B cell (primary cell): ENCODE measurements around the gene C3orf22. TPM values are rescaled to one million over a fixed set of nuclear protein-coding genes. Genes with fewer than 3 reads are reported as not detected.

Experiments
- ATAC-seq: fragments of 200-7000 bp; cut with Tn5 transposase; one replicate; pipeline ENCODE4 v1.10.0; 2021; ENCODE audit warnings: low read depth, mild to moderate bottlenecking, moderate number of reproducible peaks, moderate library complexity
- CTCF ChIA-PET: fragments of 350-600 bp; sonication (Branson Sonifier 250); formaldehyde crosslinking; loops from one replicate; lab custom pipeline; 2021; ENCODE audit warnings: antibody characterized with exemption, inconsistent platforms; lab: Charles Lee
- POLR2A ChIA-PET: fragments of 350-600 bp; sonication (Branson Sonifier 250); formaldehyde crosslinking; loops from one replicate; lab custom pipeline; 2021; ENCODE audit warnings: antibody characterized with exemption; lab: Charles Lee
- DNase-seq: peaks from one replicate; pipeline ENCODE4 v3.0.0; 2013
- H2AFZ ChIP-seq: 2 replicates; pipeline ENCODE4 v1.6.1; 2012; ENCODE audit warnings: mild to moderate bottlenecking, low read depth, low read length; ENCODE audit not compliant: insufficient read depth, poor library complexity, severe bottlenecking
- H3K27ac ChIP-seq, 2 donors: 1 replicate in 1 of 2; 2 replicates in 1 of 2; pipeline ENCODE4 v1.5.1; 2012 to 2013; ENCODE audit warnings: low read length in 2 of 2, mild to moderate bottlenecking in 2 of 2, moderate library complexity in 1 of 2
- H3K27me3 ChIP-seq, 4 experiments: fragments of 200-600 bp in 1 of 4; sonication (generic) in 1 of 4; replicated peaks in 1 of 4; 1 replicate in 2 of 4; 2 replicates in 2 of 4; pipeline versions ENCODE4 v1.6.1 to v1.7.0; 2013 to 2016; ENCODE audit warnings: low read length in 3 of 4, mild to moderate bottlenecking in 2 of 4, mixed read lengths in 1 of 4, moderate library complexity in 1 of 4; ENCODE audit not compliant: insufficient read depth in 4 of 4, control insufficient read depth in 3 of 4; ENCODE audit errors: control extremely low read depth in 1 of 4
- H3K36me3 ChIP-seq, 2 experiments: replicated peaks in 1 of 2; 1 replicate in 1 of 2; 2 replicates in 1 of 2; pipeline versions ENCODE4 v1.6.1 to v1.7.1; 2013; ENCODE audit warnings: low read length in 1 of 2; ENCODE audit not compliant: insufficient read depth in 2 of 2, control insufficient read depth in 1 of 2; ENCODE audit errors: control extremely low read depth in 1 of 2, extremely low read depth in 1 of 2
- H3K4me1 ChIP-seq, 2 donors: fragments of 200-600 bp in 1 of 2; sonication (generic) in 1 of 2; 1 replicate in 1 of 2; 2 replicates in 1 of 2; pipeline versions ENCODE4 v1.5.1 to v1.6.1; 2013 to 2017; ENCODE audit warnings: low read length in 2 of 2; ENCODE audit not compliant: control insufficient read depth in 2 of 2, insufficient read depth in 2 of 2
- H3K4me2 ChIP-seq: replicated peaks from 2 replicates; pipeline ENCODE3; 2012; ENCODE audit warnings: mild to moderate bottlenecking, low read depth, low read length; ENCODE audit not compliant: poor library complexity, severe bottlenecking
- H3K4me3 ChIP-seq, 5 experiments: fragments of 200-600 bp in 1 of 5; sonication (generic) in 1 of 5; 1 replicate in 3 of 5; 2 replicates in 2 of 5; pipeline versions ENCODE4 v1.5.1 to v1.7.0; 2011 to 2016; ENCODE audit warnings: low read length in 4 of 5, mild to moderate bottlenecking in 4 of 5, low read depth in 2 of 5, control low read depth in 1 of 5, moderate library complexity in 1 of 5; ENCODE audit not compliant: insufficient read depth in 1 of 5; ENCODE audit errors: control extremely low read depth in 1 of 5, extremely low read depth in 1 of 5
- H3K79me2 ChIP-seq: fragments of 200-600 bp; sonication (generic); one replicate; pipeline ENCODE4 v1.6.0; 2016; ENCODE audit warnings: low read length; ENCODE audit not compliant: control insufficient read depth, insufficient read depth
- H3K9ac ChIP-seq: fragments of 200-600 bp; sonication (generic); 2 replicates; pipeline ENCODE4 v1.6.1; 2017; ENCODE audit warnings: mild to moderate bottlenecking, low read length, moderate library complexity
- H3K9me3 ChIP-seq, 3 donors: one replicate each; pipeline versions ENCODE4 v1.6.1 to v1.7.1; 2013; ENCODE audit warnings: low read length in 2 of 3; ENCODE audit not compliant: control insufficient read depth in 2 of 3, insufficient read depth in 1 of 3; ENCODE audit errors: control extremely low read depth in 1 of 3
- H4K20me1 ChIP-seq: 2 replicates; pipeline ENCODE4 v1.6.0; 2012; ENCODE audit warnings: mild to moderate bottlenecking, low read length; ENCODE audit not compliant: insufficient read depth, control insufficient read depth, poor library complexity, severe bottlenecking
- H3K27ac Mint-ChIP-seq: one replicate; pipeline ENCODE4 v1.8.0; 2021; ENCODE audit warnings: mixed read lengths
- H3K27me3 Mint-ChIP-seq: one replicate; pipeline ENCODE4 v1.8.0; 2021; ENCODE audit warnings: mixed read lengths
- H3K4me1 Mint-ChIP-seq: one replicate; pipeline ENCODE4 v1.8.0; 2021; ENCODE audit warnings: mixed read lengths
- H3K4me3 Mint-ChIP-seq: one replicate; pipeline ENCODE4 v1.8.0; 2021; ENCODE audit warnings: mixed read lengths
- H3K9me3 Mint-ChIP-seq: one replicate; pipeline ENCODE4 v1.8.0; 2022; ENCODE audit warnings: mixed read lengths; ENCODE audit not compliant: insufficient read depth
- CTCF ChIP-seq: fragments of 200-600 bp; IDR thresholded peaks from one replicate; pipeline ENCODE4 v1.8.0; 2022; ENCODE audit warnings: antibody characterized with exemption, mild to moderate bottlenecking
- EZH2 ChIP-seq: IDR thresholded peaks from 2 replicates; pipeline ENCODE4 v1.6.1; 2012; ENCODE audit warnings: borderline replicate concordance, low read depth, mild to moderate bottlenecking, moderate library complexity, low read length; ENCODE audit not compliant: insufficient read depth, poor library complexity, severe bottlenecking
- WGBS: methylation state at CpG from one replicate; pipeline ENCODE4 v1.1.5; 2013; ENCODE audit warnings: missing lambda C conversion rate; ENCODE audit not compliant: insufficient coverage; 5-methylcytosine and 5-hydroxymethylcytosine counted together
- intact Hi-C: fragments of 100-400 bp; cut with micrococcal nuclease; formaldehyde crosslinking; loops from one replicate; pipeline ENCODE4 v1.10.0; 2022
- polyA plus RNA-seq: library from polyadenylated mRNA; depleted of rRNA; stranded (reverse); fragments of >200 nt; gene quantifications from 2 replicates; pipeline ENCODE4 v1.2.3, GENCODE V29; 2012
- total RNA-seq, 2 donors: library from RNA; stranded (reverse); fragments of 120-200 nt in 1 of 2; gene quantifications; 1 replicate in 1 of 2; 2 replicates in 1 of 2; pipeline versions ENCODE4 v1.2.3 to v1.2.4, GENCODE V29; 2013 to 2022

The C3orf22 gene
- total and polyA plus RNA-seq, 2 donors (not counting 1 experiment from before 2014, with no cell fraction given), result not detected

- Histone ChIP-seq H3K9ac (no peak overlapping the region), H2AFZ (no peak overlapping the region), H4K20me1 (no peaks in the 10 kb centered on the region), H3K79me2 (no peaks in the 10 kb centered on the region), H3K27ac (no peak overlapping the region), H3K36me3 (no peaks in the 10 kb centered on the region), H3K9me3 (no peaks in the 10 kb centered on the region), H3K27me3 (no peaks in the 10 kb centered on the region), H3K4me2 (no peak overlapping the region), H3K4me3 (no peak overlapping the region), H3K4me1 (no peaks in the 10 kb centered on the region)
- POLR2A ChIA-PET, result no interaction called here
- no peak for DNase-seq
- Mint-ChIP-seq H3K27me3 (peaks cover 10% of the 10 kb centered on the region), H3K4me3 (no peak overlapping the region), H3K27ac (no peak overlapping the region), H3K4me1 (no peaks in the 10 kb centered on the region), H3K9me3 (peaks cover 4% of the 10 kb centered on the region)
- 86% methylated on average over 8 of the region's 8 CpGs for WGBS
- ATAC-seq, result no peak
- intact Hi-C loops, result no loop called here
- TF ChIP-seq CTCF, result no peak
- TF ChIP-seq EZH2, result no peak
- CTCF ChIA-PET, result no interaction called here
These were observed 1.9 kb downstream of the C3orf22 start for GRCh38 chr3:126556637-126557414.

GRCh38 chr3:126555795-126556636, 2.7 kb downstream of the C3orf22 start:
- TF ChIP-seq CTCF (no peak), EZH2 (no peak)
- Histone ChIP-seq H2AFZ (no peak overlapping the region), H3K36me3 (no peaks in the 10 kb centered on the region), H3K9me3 (no peaks in the 10 kb centered on the region), H3K9ac (no peak overlapping the region), H3K27ac (no peak overlapping the region), H3K79me2 (no peaks in the 10 kb centered on the region), H4K20me1 (no peaks in the 10 kb centered on the region), H3K4me2 (no peak overlapping the region), H3K4me3 (no peak overlapping the region), H3K4me1 (no peaks in the 10 kb centered on the region), H3K27me3 (no peaks in the 10 kb centered on the region)
- H3K9me3 Mint-ChIP-seq, result no peaks in the 10 kb centered on the region
- intact Hi-C loops, result no loop called here
- peaks cover 6% of the 10 kb centered on the region for H3K27me3 Mint-ChIP-seq
- H3K27ac Mint-ChIP-seq, result no peak overlapping the region
- DNase-seq (no peak), ATAC-seq (no peak)
- H3K4me1 Mint-ChIP-seq, result no peaks in the 10 kb centered on the region
- ChIA-PET POLR2A (no interaction called here), CTCF (no interaction called here)
- WGBS, result 76% methylated on average over 10 of the region's 10 CpGs
- H3K4me3 Mint-ChIP-seq, result no peak overlapping the region
